CD8-positive, alpha-beta memory T cell (primary cell): ENCODE measurements around the gene ANKRD44. TPM values are rescaled to one million over a fixed set of nuclear protein-coding genes. Genes with fewer than 3 reads are reported as not detected.

Experiments used
- CTCF ChIA-PET: fragments of 350-600 bp; sonication (Branson Sonifier 250); formaldehyde crosslinking; loops from one replicate; lab custom pipeline; 2021; ENCODE audit warnings: antibody characterized with exemption; lab: Charles Lee
- POLR2A ChIA-PET: fragments of 350-600 bp; sonication (Branson Sonifier 250); formaldehyde crosslinking; loops from one replicate; lab custom pipeline; 2021; ENCODE audit warnings: antibody characterized with exemption; lab: Charles Lee
- DNase-seq, 5 donors: peaks; one replicate each; pipeline versions ENCODE4 v3.0.0 to v3.0.0-alpha.2; 2020 to 2022; ENCODE audit warnings: mixed read lengths in 1 of 5
- H3K27ac ChIP-seq: one replicate; pipeline ENCODE4 v1.7.0; 2013; ENCODE audit warnings: low read depth, mild to moderate bottlenecking, low read length, moderate library complexity
- H3K27me3 ChIP-seq: 2 replicates; pipeline ENCODE4 v1.7.0; 2013; ENCODE audit warnings: low read length, mild to moderate bottlenecking; ENCODE audit not compliant: insufficient read depth, poor library complexity, severe bottlenecking
- H3K36me3 ChIP-seq: 2 replicates; pipeline ENCODE4 v1.7.0; 2013; ENCODE audit warnings: mild to moderate bottlenecking, low read length, moderate library complexity; ENCODE audit not compliant: insufficient read depth
- H3K4me1 ChIP-seq: 2 replicates; pipeline ENCODE4 v1.7.0; 2013; ENCODE audit warnings: mild to moderate bottlenecking, low read length, moderate library complexity; ENCODE audit not compliant: insufficient read depth
- H3K4me3 ChIP-seq: 2 replicates; pipeline ENCODE4 v1.7.0; 2013; ENCODE audit warnings: mild to moderate bottlenecking, low read length
- H3K9me3 ChIP-seq: 2 replicates; pipeline ENCODE4 v1.7.0; 2013; ENCODE audit warnings: mild to moderate bottlenecking, low read length
- H3K27ac Mint-ChIP-seq, 8 donors: one replicate each; pipeline ENCODE4 v1.8.0; 2020 to 2021; ENCODE audit warnings: mixed read lengths in 8 of 8, mild to moderate bottlenecking in 6 of 8, inconsistent platforms in 3 of 8, moderate library complexity in 3 of 8
- H3K27me3 Mint-ChIP-seq, 2 donors: one replicate each; pipeline ENCODE4 v1.8.0; 2020 to 2021; ENCODE audit warnings: mixed read lengths in 2 of 2, mild to moderate bottlenecking in 1 of 2, moderate library complexity in 1 of 2
- H3K36me3 Mint-ChIP-seq, 3 donors: one replicate each; pipeline ENCODE4 v1.8.0; 2020 to 2021; ENCODE audit warnings: mixed read lengths in 3 of 3, inconsistent platforms in 1 of 3, mild to moderate bottlenecking in 1 of 3
- H3K4me1 Mint-ChIP-seq, 3 donors: one replicate each; pipeline ENCODE4 v1.8.0; 2020 to 2021; ENCODE audit warnings: mixed read lengths in 3 of 3, inconsistent platforms in 1 of 3, mild to moderate bottlenecking in 1 of 3
- H3K4me3 Mint-ChIP-seq, 7 donors: one replicate each; pipeline ENCODE4 v1.8.0; 2020 to 2021; ENCODE audit warnings: mixed read lengths in 7 of 7, mild to moderate bottlenecking in 6 of 7, moderate library complexity in 4 of 7, inconsistent platforms in 2 of 7
- H3K9me3 Mint-ChIP-seq, 5 donors: one replicate each; pipeline ENCODE4 v1.8.0; 2020 to 2022; ENCODE audit warnings: mixed read lengths in 5 of 5, mild to moderate bottlenecking in 3 of 5, moderate library complexity in 2 of 5, inconsistent platforms in 1 of 5
- polyA plus RNA-seq: library from polyadenylated mRNA; unstranded; fragments of 300-500 nt; fragmentation: Illumina TruSeq; gene quantifications from one replicate; pipeline ENCODE4 v1.2.3, GENCODE V29; 2021
- total RNA-seq, 2 experiments: library from RNA; stranded (reverse); gene quantifications; one replicate each; pipeline ENCODE4 v1.2.3, GENCODE V29; 2021

The ANKRD44 gene
- total and polyA plus RNA-seq, 3 experiments from 2014 or later, result 90.1 to 150 (median 142) TPM

- Histone ChIP-seq H3K9me3 (no peaks in the 10 kb centered on the region), H3K27ac (no peak overlapping the region), H3K27me3 (no peaks in the 10 kb centered on the region), H3K36me3 (no peaks in the 10 kb centered on the region), H3K4me1 (peaks cover 97% of the 10 kb centered on the region), H3K4me3 (no peak overlapping the region)
- Mint-ChIP-seq H3K27ac (peak overlapping the region; percentile 69 to 95 (median 90)), H3K4me3 (peak overlapping the region; percentile 3 to 59 (median 48)), H3K27me3 (no peaks in the 10 kb centered on the region), H3K9me3 (no peaks in the 10 kb centered on the region), H3K4me1 (peaks cover 90 to 99% (median 99%) of the 10 kb centered on the region in 3 donors), H3K36me3 (peaks cover 0 to 11% (median 3%) of the 10 kb centered on the region in 3 donors)
- DNase-seq, result peak in 3 of 5 donors; percentile 36 to 58 (median 44)
- ChIA-PET POLR2A (interaction anchor here (1.2 to 2.4 kb wide), 3 partner anchors 11 to 41 kb away, joined by 3 to 7 read pairs (median 6); partner anchors contain the start of gene ANKRD44), CTCF (interaction anchor here (0.8 to 1.3 kb wide), 7 partner anchors 16 to 155 kb away, joined by 3 to 4 read pairs (median 3); no protein-coding TSS in a partner anchor)
Measured at GRCh38 chr2:197268786-197269584, 41.6 kb downstream of the ANKRD44 start.

GRCh38 chr2:197266477-197266876, 44.1 kb downstream of the ANKRD44 start:
- Histone ChIP-seq H3K9me3 (no peaks in the 10 kb centered on the region), H3K27me3 (no peaks in the 10 kb centered on the region), H3K36me3 (no peaks in the 10 kb centered on the region), H3K4me3 (peak overlapping the region; percentile 26), H3K4me1 (peaks cover 100% of the 10 kb centered on the region), H3K27ac (no peak overlapping the region)
- peak in 3 of 5 donors; percentile 51 to 61 (median 54) for DNase-seq
- Mint-ChIP-seq H3K4me3 (peak overlapping the region; percentile 57 to 79 (median 71)), H3K36me3 (peaks cover 3 to 18% (median 7%) of the 10 kb centered on the region in 3 donors), H3K4me1 (peaks cover 98 to 100% (median 100%) of the 10 kb centered on the region in 3 donors), H3K27me3 (no peaks in the 10 kb centered on the region), H3K9me3 (no peaks in the 10 kb centered on the region), H3K27ac (peak overlapping the region; percentile 84 to 95 (median 91))
- POLR2A ChIA-PET, result interaction anchor here (0.6 to 2.4 kb wide), 2 partner anchors 14 to 42 kb away, joined by 3 to 7 read pairs; no protein-coding TSS in a partner anchor
- CTCF ChIA-PET, result interaction anchor here (0.5 to 1.6 kb wide), 6 partner anchors 43 to 129 kb away, joined by 3 to 4 read pairs (median 3); no protein-coding TSS in a partner anchor

- Histone ChIP-seq H3K4me1 (peaks cover 95% of the 10 kb centered on the region), H3K27ac (no peak overlapping the region), H3K36me3 (no peaks in the 10 kb centered on the region), H3K27me3 (no peaks in the 10 kb centered on the region), H3K9me3 (no peaks in the 10 kb centered on the region), H3K4me3 (peak overlapping the region; percentile 20)
- peaks cover 3 to 18% (median 7%) of the 10 kb centered on the region in 3 donors for H3K36me3 Mint-ChIP-seq
- peak overlapping the region; percentile 57 to 79 (median 71) for H3K4me3 Mint-ChIP-seq
- peaks cover 95 to 99% (median 98%) of the 10 kb centered on the region in 3 donors for H3K4me1 Mint-ChIP-seq
- DNase-seq, result no peak
- ChIA-PET POLR2A (no interaction called here), CTCF (interaction anchor here (0.7 to 1.6 kb wide), 3 partner anchors 43 to 74 kb away, joined by 3 read pairs; no protein-coding TSS in a partner anchor)
- H3K9me3 Mint-ChIP-seq, result no peaks in the 10 kb centered on the region
- peak overlapping the region; percentile 84 to 95 (median 91) for H3K27ac Mint-ChIP-seq
- H3K27me3 Mint-ChIP-seq, result no peaks in the 10 kb centered on the region
Measured at GRCh38 chr2:197265924-197266323, 44.7 kb downstream of the ANKRD44 start.

GRCh38 chr2:197265036-197265435, 45.5 kb downstream of the ANKRD44 start:
- CTCF ChIA-PET, result interaction anchor here (1.0 to 1.6 kb wide), 4 partner anchors 25 to 73 kb away, joined by 3 read pairs; no protein-coding TSS in a partner anchor
- Histone ChIP-seq H3K4me3 (no peak overlapping the region), H3K36me3 (no peaks in the 10 kb centered on the region), H3K9me3 (no peaks in the 10 kb centered on the region), H3K27me3 (no peaks in the 10 kb centered on the region), H3K27ac (no peak overlapping the region), H3K4me1 (peaks cover 86% of the 10 kb centered on the region)
- Mint-ChIP-seq H3K9me3 (no peaks in the 10 kb centered on the region), H3K36me3 (peaks cover 3 to 14% (median 7%) of the 10 kb centered on the region in 3 donors), H3K27ac (peak overlapping the region; percentile 51 to 95 (median 90)), H3K4me1 (peaks cover 87 to 92% (median 90%) of the 10 kb centered on the region in 3 donors), H3K27me3 (no peaks in the 10 kb centered on the region), H3K4me3 (peak overlapping the region; percentile 69 to 79 (median 72))
- POLR2A ChIA-PET, result interaction anchor here (0.6 to 2.1 kb wide), 7 partner anchors 13 to 190 kb away, joined by 4 to 13 read pairs (median 8); partner anchors contain the start of gene ANKRD44
- DNase-seq, result no peak

GRCh38 chr2:197264332-197264731, 46.2 kb downstream of the ANKRD44 start:
- H3K27ac Mint-ChIP-seq, result peak overlapping the region; percentile 84 to 97 (median 92)
- POLR2A ChIA-PET, result interaction anchor here (0.6 to 2.1 kb wide), 8 partner anchors 13 to 119 kb away, joined by 3 to 13 read pairs (median 4); partner anchors contain the start of gene ANKRD44
- CTCF ChIA-PET, result interaction anchor here (0.9 to 1.4 kb wide), 6 partner anchors 10 to 73 kb away, joined by 3 to 6 read pairs (median 3); no protein-coding TSS in a partner anchor

GRCh38 chr2:197263077-197263476, 47.5 kb downstream of the ANKRD44 start:
- H3K36me3 ChIP-seq, result no peaks in the 10 kb centered on the region
- Mint-ChIP-seq H3K4me1 (peaks cover 84 to 92% (median 88%) of the 10 kb centered on the region in 3 donors), H3K4me3 (peak overlapping the region; percentile 6 to 82 (median 69)), H3K27ac (peak overlapping the region; percentile 84 to 97 (median 92)), H3K27me3 (no peaks in the 10 kb centered on the region), H3K9me3 (no peaks in the 10 kb centered on the region), H3K36me3 (peaks cover 3 to 26% (median 9%) of the 10 kb centered on the region in 3 donors)
- no peak for DNase-seq
- H3K27ac ChIP-seq, result no peak overlapping the region
- no peak overlapping the region for H3K4me3 ChIP-seq
- H3K4me1 ChIP-seq, result peaks cover 84% of the 10 kb centered on the region
- no peaks in the 10 kb centered on the region for H3K9me3 ChIP-seq
- ChIA-PET POLR2A (interaction anchor here (0.6 to 2.1 kb wide), 3 partner anchors 47 to 64 kb away, joined by 3 to 10 read pairs (median 3); partner anchors contain the start of gene ANKRD44), CTCF (interaction anchor here (0.8 to 1.5 kb wide), 7 partner anchors 11 to 72 kb away, joined by 3 to 6 read pairs (median 4); partner anchors contain the start of gene ANKRD44)
- no peaks in the 10 kb centered on the region for H3K27me3 ChIP-seq

More at GRCh38 chr2:197264332-197264731, 46.2 kb downstream of the ANKRD44 start:
- H3K9me3 Mint-ChIP-seq, result no peaks in the 10 kb centered on the region
- peaks cover 84% of the 10 kb centered on the region for H3K4me1 ChIP-seq
- no peaks in the 10 kb centered on the region for H3K27me3 ChIP-seq
- peak overlapping the region; percentile 16 for H3K4me3 ChIP-seq
- no peaks in the 10 kb centered on the region for H3K9me3 ChIP-seq
- no peak overlapping the region for H3K27ac ChIP-seq
- peak overlapping the region; percentile 16 to 82 (median 72) for H3K4me3 Mint-ChIP-seq
- H3K36me3 ChIP-seq, result no peaks in the 10 kb centered on the region
- H3K36me3 Mint-ChIP-seq, result peaks cover 3 to 18% (median 6%) of the 10 kb centered on the region in 3 donors
- DNase-seq, result no peak
- peaks cover 85 to 92% (median 89%) of the 10 kb centered on the region in 3 donors for H3K4me1 Mint-ChIP-seq
- no peaks in the 10 kb centered on the region for H3K27me3 Mint-ChIP-seq

- peak overlapping the region; percentile 23 for H3K4me3 ChIP-seq
Measured at GRCh38 chr2:197261808-197262226, 48.8 kb downstream of the ANKRD44 start.

More at GRCh38 chr2:197261808-197262226, 48.8 kb downstream of the ANKRD44 start:
- H3K9me3 Mint-ChIP-seq, result no peaks in the 10 kb centered on the region
- peaks cover 83% of the 10 kb centered on the region for H3K4me1 ChIP-seq
- peaks cover 80 to 89% (median 88%) of the 10 kb centered on the region in 3 donors for H3K4me1 Mint-ChIP-seq
- H3K27ac Mint-ChIP-seq, result peak overlapping the region; percentile 84 to 97 (median 92)
- ChIA-PET POLR2A (interaction anchor here (0.5 to 1.2 kb wide), 5 partner anchors 11 to 48 kb away, joined by 3 to 7 read pairs (median 3); partner anchors contain the start of gene ANKRD44), CTCF (interaction anchor here (0.7 to 1.4 kb wide), 5 partner anchors 24 to 153 kb away, joined by 3 to 5 read pairs (median 3); no protein-coding TSS in a partner anchor)
- peaks cover 3 to 26% (median 9%) of the 10 kb centered on the region in 3 donors for H3K36me3 Mint-ChIP-seq
- no peaks in the 10 kb centered on the region for H3K27me3 Mint-ChIP-seq
- no peaks in the 10 kb centered on the region for H3K27me3 ChIP-seq
- DNase-seq, result no peak
- no peak overlapping the region for H3K27ac ChIP-seq
- H3K36me3 ChIP-seq, result no peaks in the 10 kb centered on the region
- H3K4me3 Mint-ChIP-seq, result peak overlapping the region; percentile 37 to 79 (median 70)
- no peaks in the 10 kb centered on the region for H3K9me3 ChIP-seq
